Testis (tissue), 3 donors: ENCODE results near the gene LYAR. TPM values are rescaled to one million over a fixed set of nuclear protein-coding genes. Genes with fewer than 3 reads are reported as not detected.
"Not testable (repeated sequence)": the region's sequence is repeated elsewhere in the genome, so short reads cannot be mapped to it uniquely, and the experiment has no call there.

Experiments used
- DNase-seq: peaks from one replicate; pipeline ENCODE4 v3.0.0-alpha.2; 2019
- H3K27ac ChIP-seq, 2 donors: fragments of 200-600 bp; sonication (generic); one replicate each; pipeline ENCODE4 v1.5.1; 2019
- H3K27me3 ChIP-seq: fragments of 200-600 bp; sonication (generic); one replicate; pipeline ENCODE4 v1.5.1; 2019
- H3K36me3 ChIP-seq: fragments of 200-600 bp; sonication (generic); one replicate; pipeline ENCODE4 v1.5.1; 2017; ENCODE audit warnings: low read depth; ENCODE audit errors: missing control alignments
- H3K4me1 ChIP-seq: fragments of 200-600 bp; sonication (generic); one replicate; pipeline ENCODE4 v1.5.1; 2019
- H3K4me3 ChIP-seq, 2 donors: fragments of 200-600 bp; sonication (generic); one replicate each; pipeline ENCODE4 v1.5.1; 2017 to 2019
- H3K9me3 ChIP-seq: fragments of 200-600 bp; sonication (generic); one replicate; pipeline ENCODE4 v1.5.1; 2017
- CTCF ChIP-seq, 3 experiments: fragments of 450-650 bp in 2 of 3; fragments of 200-600 bp in 1 of 3; sonication (generic) in 1 of 3; IDR thresholded peaks; one replicate each; pipeline ENCODE4 v1.5.1; 2016 to 2019; ENCODE audit warnings: antibody characterized with exemption in 3 of 3, mild to moderate bottlenecking in 2 of 3, moderate library complexity in 1 of 3
- POLR2A ChIP-seq: fragments of 450-650 bp; IDR thresholded peaks from one replicate; pipeline ENCODE4 v1.6.1; 2017; ENCODE audit warnings: antibody characterized with exemption, mild to moderate bottlenecking, moderate library complexity
- WGBS, 2 donors: methylation state at CpG; one replicate each; pipeline ENCODE4 v1.1.5; 2018; 5-methylcytosine and 5-hydroxymethylcytosine counted together
- intact Hi-C: fragments of 100-400 bp; cut with DNase I; formaldehyde crosslinking; loops from one replicate; pipeline ENCODE4 v1.15.1; 2023; ENCODE audit warnings: low total_unique reads
- polyA plus RNA-seq: library from polyadenylated mRNA; stranded (reverse); fragments of 350-450 nt; fragmentation: Illumina TruSeq; extraction: RNeasy Lipid Tissue Mini Kit (QIAGEN cat#74804); gene quantifications from one replicate; pipeline ENCODE4 v1.2.3, GENCODE V29; 2014; ENCODE audit warnings: low read depth, low replicate concordance; ENCODE audit not compliant: insufficient read depth
- total RNA-seq, 2 donors: library from RNA; depleted of rRNA; stranded (reverse); fragments of >200 nt; gene quantifications; one replicate each; pipeline ENCODE4 v1.2.3, GENCODE V29; 2016

The LYAR gene
- total and polyA plus RNA-seq, 3 donors from 2014 or later: 53.8 to 132 (median 63.2) TPM

GRCh38 chr4:4260185-4260751, 29.7 kb downstream of the LYAR start:
- peak; percentile 2 for DNase-seq
- H3K27ac ChIP-seq: no peak overlapping the region

GRCh38 chr4:4259484-4260100, 30.4 kb downstream of the LYAR start:
- 49 to 51% methylated on average over 9 of the region's 9 CpGs for WGBS, 2 donors
- intact Hi-C loops: no loop called here
- no peak for DNase-seq
- Histone ChIP-seq H3K36me3 (no peaks in the 10 kb centered on the region), H3K9me3 (no peaks in the 10 kb centered on the region), H3K27ac (no peak overlapping the region), H3K27me3 (no peaks in the 10 kb centered on the region), H3K4me1 (no peaks in the 10 kb centered on the region), H3K4me3 (no peak overlapping the region)
- no peak for TF ChIP-seq POLR2A
- no peak for TF ChIP-seq CTCF (IDR thresholded peaks at IDR 0.05)

More at GRCh38 chr4:4260185-4260751, 29.7 kb downstream of the LYAR start:
- H3K4me3 ChIP-seq: no peak overlapping the region
- 73 to 79% methylated on average over 6 of the region's 6 CpGs for WGBS, 2 donors
- intact Hi-C loops: no loop called here
- H3K4me1 ChIP-seq: no peaks in the 10 kb centered on the region
- no peaks in the 10 kb centered on the region for H3K27me3 ChIP-seq
- no peaks in the 10 kb centered on the region for H3K36me3 ChIP-seq
- no peaks in the 10 kb centered on the region for H3K9me3 ChIP-seq
- TF ChIP-seq POLR2A (no peak), CTCF (IDR thresholded peaks at IDR 0.05) (peak in 1 of 3 experiments; percentile 30)

- H3K27ac ChIP-seq, H3K36me3 ChIP-seq, DNase-seq, H3K4me3 ChIP-seq, H3K9me3 ChIP-seq, H3K4me1 ChIP-seq, H3K27me3 ChIP-seq, intact Hi-C loops: not testable (repeated sequence)
- 59 to 100% methylated on average over 3 of the region's 3 CpGs for WGBS, 2 donors
Measured at GRCh38 chr4:4257705-4258104, 32.2 kb downstream of the LYAR start.

GRCh38 chr4:4256799-4257198, 33.2 kb downstream of the LYAR start:
- TF ChIP-seq POLR2A: no peak
- TF ChIP-seq CTCF (IDR thresholded peaks at IDR 0.05): no peak
- H3K36me3 ChIP-seq: no peaks in the 10 kb centered on the region
- H3K9me3 ChIP-seq: no peaks in the 10 kb centered on the region
- no peak overlapping the region for H3K4me3 ChIP-seq
- no peak overlapping the region for H3K27ac ChIP-seq
- 74 to 87% methylated on average over 10 of the region's 10 CpGs for WGBS, 2 donors
- H3K4me1 ChIP-seq: no peaks in the 10 kb centered on the region
- intact Hi-C loops: no loop called here
- no peak for DNase-seq
- H3K27me3 ChIP-seq: no peaks in the 10 kb centered on the region

- Histone ChIP-seq H3K4me3 (no peak overlapping the region), H3K36me3 (no peaks in the 10 kb centered on the region), H3K4me1 (no peaks in the 10 kb centered on the region), H3K27me3 (no peaks in the 10 kb centered on the region), H3K27ac (no peak overlapping the region), H3K9me3 (no peaks in the 10 kb centered on the region)
- intact Hi-C loops: no loop called here
- peak; percentile 62 for DNase-seq
- TF ChIP-seq CTCF (IDR thresholded peaks at IDR 0.05): no peak
- WGBS, 2 donors: 75 to 81% methylated on average over 6 of the region's 6 CpGs
Measured at GRCh38 chr4:4254666-4255065, 35.3 kb downstream of the LYAR start.
